Endodermal cell (in vitro differentiated cells): ENCODE data around the gene CIB4. TPM values are rescaled to one million over a fixed set of nuclear protein-coding genes. Genes with fewer than 3 reads are reported as not detected.

Experiments used
- DNase-seq: peaks from one replicate; pipeline ENCODE4 v3.0.0-alpha.2; 2017
- H3K27ac ChIP-seq: 2 replicates; pipeline ENCODE4 v1.5.1; 2013; ENCODE audit warnings: mild to moderate bottlenecking, low read depth, low read length, moderate library complexity
- H3K27me3 ChIP-seq: 2 replicates; pipeline ENCODE4 v1.6.1; 2013; ENCODE audit warnings: mild to moderate bottlenecking, low read length, moderate library complexity; ENCODE audit not compliant: insufficient read depth, control insufficient read depth, poor library complexity, severe bottlenecking
- H3K36me3 ChIP-seq: 2 replicates; pipeline ENCODE4 v1.7.0; 2013; ENCODE audit warnings: mild to moderate bottlenecking, low read length, moderate library complexity; ENCODE audit not compliant: control insufficient read depth, insufficient read depth
- H3K4me1 ChIP-seq: one replicate; pipeline ENCODE4 v1.7.0; 2013; ENCODE audit warnings: low read length; ENCODE audit not compliant: control insufficient read depth, insufficient read depth
- H3K4me3 ChIP-seq: 2 replicates; pipeline ENCODE4 v1.5.1; 2013; ENCODE audit warnings: mild to moderate bottlenecking, low read length, moderate library complexity
- H3K9ac ChIP-seq: 2 replicates; pipeline ENCODE4 v1.6.1; 2013; ENCODE audit warnings: mild to moderate bottlenecking, low read length, moderate library complexity; ENCODE audit not compliant: poor library complexity, severe bottlenecking; ENCODE audit errors: extremely low read depth
- H3K9me3 ChIP-seq: 2 replicates; pipeline ENCODE4 v1.6.1; 2013; ENCODE audit warnings: mild to moderate bottlenecking, low read length, moderate library complexity; ENCODE audit not compliant: control insufficient read depth
- H3K27ac Mint-ChIP-seq: 2 replicates; pipeline ENCODE4 v1.8.0; 2020; ENCODE audit warnings: mixed read lengths
- H3K27me3 Mint-ChIP-seq: 2 replicates; pipeline ENCODE4 v1.8.0; 2021; ENCODE audit warnings: mild to moderate bottlenecking, mixed read lengths; ENCODE audit not compliant: insufficient read depth
- H3K36me3 Mint-ChIP-seq: 2 replicates; pipeline ENCODE4 v1.8.0; 2020; ENCODE audit warnings: low read depth, mixed read lengths
- H3K4me1 Mint-ChIP-seq: 2 replicates; pipeline ENCODE4 v1.8.0; 2020; ENCODE audit warnings: mixed read lengths
- H3K4me3 Mint-ChIP-seq: 2 replicates; pipeline ENCODE4 v1.8.0; 2020; ENCODE audit warnings: mild to moderate bottlenecking, moderate library complexity, mixed read lengths
- H3K9me3 Mint-ChIP-seq: 2 replicates; pipeline ENCODE4 v1.8.0; 2020; ENCODE audit warnings: mild to moderate bottlenecking, mixed read lengths
- WGBS, 2 experiments: methylation state at CpG; one replicate each; pipeline versions ENCODE4 v1.1.5 to v1.1.7; 2013; ENCODE audit warnings: missing lambda C conversion rate in 2 of 2, mixed read lengths in 1 of 2; ENCODE audit not compliant: insufficient coverage in 1 of 2, insufficient read length in 1 of 2; 5-methylcytosine and 5-hydroxymethylcytosine counted together
- total RNA-seq, 2 donors: library from RNA; stranded (reverse); fragmentation: NEBNext Ultra II Directional in 1 of 2; extraction: Animal tissue kit (Norgen Biotek cat#: 25700) in 1 of 2; gene quantifications; 2 replicates in 1 of 2; 3 replicates in 1 of 2; pipeline ENCODE4 v1.2.1, GENCODE V29; 2021
- TF ChIP-seq, protein P1 (sequence below): fragments of 200-600 bp; sonication (generic); conservative IDR thresholded peaks from 2 replicates; pipeline ENCODE4 v1.5.0; 2021; ENCODE audit warnings: antibody characterized with exemption, mild to moderate bottlenecking

CIB4 gene
- total RNA-seq, 2 donors from 2014 or later, result not detected

- H3K4me1 Mint-ChIP-seq, result no peaks in the 10 kb centered on the region
- no peak overlapping the region for H3K27ac ChIP-seq
- H3K27me3 Mint-ChIP-seq, result no peaks in the 10 kb centered on the region
- WGBS, 2 experiments, result 80 to 95% methylated on average over 4 to 5 of the region's 5 CpGs
- no peaks in the 10 kb centered on the region for H3K36me3 Mint-ChIP-seq
- DNase-seq, result peak; percentile 32
- no peaks in the 10 kb centered on the region for H3K4me1 ChIP-seq
- no peak overlapping the region for H3K4me3 Mint-ChIP-seq
- H3K4me3 ChIP-seq, result no peak overlapping the region
- no peaks in the 10 kb centered on the region for H3K27me3 ChIP-seq
- TF ChIP-seq, protein P1, sequence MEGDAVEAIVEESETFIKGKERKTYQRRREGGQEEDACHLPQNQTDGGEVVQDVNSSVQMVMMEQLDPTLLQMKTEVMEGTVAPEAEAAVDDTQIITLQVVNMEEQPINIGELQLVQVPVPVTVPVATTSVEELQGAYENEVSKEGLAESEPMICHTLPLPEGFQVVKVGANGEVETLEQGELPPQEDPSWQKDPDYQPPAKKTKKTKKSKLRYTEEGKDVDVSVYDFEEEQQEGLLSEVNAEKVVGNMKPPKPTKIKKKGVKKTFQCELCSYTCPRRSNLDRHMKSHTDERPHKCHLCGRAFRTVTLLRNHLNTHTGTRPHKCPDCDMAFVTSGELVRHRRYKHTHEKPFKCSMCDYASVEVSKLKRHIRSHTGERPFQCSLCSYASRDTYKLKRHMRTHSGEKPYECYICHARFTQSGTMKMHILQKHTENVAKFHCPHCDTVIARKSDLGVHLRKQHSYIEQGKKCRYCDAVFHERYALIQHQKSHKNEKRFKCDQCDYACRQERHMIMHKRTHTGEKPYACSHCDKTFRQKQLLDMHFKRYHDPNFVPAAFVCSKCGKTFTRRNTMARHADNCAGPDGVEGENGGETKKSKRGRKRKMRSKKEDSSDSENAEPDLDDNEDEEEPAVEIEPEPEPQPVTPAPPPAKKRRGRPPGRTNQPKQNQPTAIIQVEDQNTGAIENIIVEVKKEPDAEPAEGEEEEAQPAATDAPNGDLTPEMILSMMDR, result no peak
- H3K9ac ChIP-seq, result no peak overlapping the region
- no peaks in the 10 kb centered on the region for H3K9me3 Mint-ChIP-seq
- no peaks in the 10 kb centered on the region for H3K9me3 ChIP-seq
- H3K36me3 ChIP-seq, result no peaks in the 10 kb centered on the region
- no peak overlapping the region for H3K27ac Mint-ChIP-seq
Observed at GRCh38 chr2:26671691-26672090, 30.5 kb upstream of the CIB4 start.

DNA sequence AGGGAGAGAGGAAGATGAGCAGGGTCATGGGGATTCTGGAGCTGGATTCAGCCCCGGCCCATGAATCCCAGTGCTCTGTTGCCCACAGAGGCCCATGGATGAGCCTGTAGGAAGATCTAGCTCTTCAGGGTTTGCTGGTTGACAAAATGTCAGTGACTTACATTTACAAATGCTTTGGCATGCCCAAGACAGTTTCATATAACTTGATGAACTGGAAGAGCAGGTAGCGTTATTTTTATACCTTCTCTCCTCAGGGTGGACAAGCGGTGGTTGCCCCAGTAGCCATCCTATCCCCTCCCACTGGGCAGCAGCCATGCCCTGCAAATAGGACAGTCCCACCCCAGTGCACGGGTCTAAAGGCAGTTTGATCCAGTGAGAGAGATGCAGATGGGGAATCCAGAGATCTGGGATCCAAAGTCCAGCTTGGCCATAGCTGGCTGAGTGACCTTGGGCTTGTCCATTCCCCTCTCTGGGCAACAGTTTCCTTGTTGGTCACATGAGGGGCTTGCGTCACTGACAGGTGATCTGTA, 29.8 kb upstream of the CIB4 start:
- TF ChIP-seq, protein P1, result no peak

DNA sequence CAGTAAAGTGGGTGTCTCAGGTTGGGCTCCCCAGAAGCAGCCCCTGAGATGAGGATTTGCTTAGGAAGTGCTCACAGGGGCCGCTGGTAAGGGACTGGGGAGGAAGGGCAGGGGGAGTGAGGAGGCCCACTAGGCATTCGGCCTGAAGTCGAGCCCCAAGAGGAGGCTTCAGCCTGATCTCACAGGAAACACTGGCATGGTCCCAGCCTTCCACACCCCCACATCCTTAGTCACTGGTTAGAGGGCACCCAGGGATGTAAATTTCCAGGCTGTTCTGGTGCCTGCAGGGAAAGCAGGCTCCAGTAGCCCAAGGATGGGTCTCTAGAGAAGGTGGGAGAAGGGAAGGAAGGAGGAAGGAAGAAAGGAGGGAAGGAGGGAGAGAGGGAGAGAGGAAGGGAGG, 29.0 kb upstream of the CIB4 start:
- H3K27me3 ChIP-seq, result no peaks in the 10 kb centered on the region
- 74 to 78% methylated on average over 3 of the region's 3 CpGs for WGBS, 2 experiments
- TF ChIP-seq, protein P1, result no peak
- Mint-ChIP-seq H3K27ac (no peak overlapping the region), H3K4me1 (no peaks in the 10 kb centered on the region), H3K9me3 (peaks cover 3% of the 10 kb centered on the region), H3K36me3 (no peaks in the 10 kb centered on the region), H3K27me3 (no peaks in the 10 kb centered on the region), H3K4me3 (no peak overlapping the region)
- peak; percentile 46 for DNase-seq
- no peaks in the 10 kb centered on the region for H3K9me3 ChIP-seq
- H3K36me3 ChIP-seq, result no peaks in the 10 kb centered on the region
- no peak overlapping the region for H3K4me3 ChIP-seq
- H3K27ac ChIP-seq, result no peak overlapping the region
- no peaks in the 10 kb centered on the region for H3K4me1 ChIP-seq
- no peak overlapping the region for H3K9ac ChIP-seq

More for the DNA sequence above, 29.8 kb upstream of the CIB4 start:
- H3K27me3 ChIP-seq, result no peaks in the 10 kb centered on the region
- Mint-ChIP-seq H3K27ac (no peak overlapping the region), H3K36me3 (no peaks in the 10 kb centered on the region), H3K4me1 (no peaks in the 10 kb centered on the region), H3K4me3 (no peak overlapping the region), H3K9me3 (no peaks in the 10 kb centered on the region), H3K27me3 (no peaks in the 10 kb centered on the region)
- H3K9me3 ChIP-seq, result no peaks in the 10 kb centered on the region
- H3K4me3 ChIP-seq, result no peak overlapping the region
- WGBS, 2 experiments, result 94 to 95% methylated on average over 4 to 5 of the region's 5 CpGs
- H3K4me1 ChIP-seq, result no peaks in the 10 kb centered on the region
- H3K9ac ChIP-seq, result no peak overlapping the region
- no peaks in the 10 kb centered on the region for H3K36me3 ChIP-seq
- peak; percentile 36 for DNase-seq
- no peak overlapping the region for H3K27ac ChIP-seq
